HG02981 (cell line): ENCODE measurements around the gene TRPC5OS.

Experiments
- ATAC-seq: cut with Tn5 transposase; IDR thresholded peaks from one replicate; pipeline ENCODE4 v1.9.1; 2021; ENCODE audit warnings: mild to moderate bottlenecking, moderate library complexity; ENCODE audit not compliant: unreplicated experiment

The TRPC5OS gene

DNA sequence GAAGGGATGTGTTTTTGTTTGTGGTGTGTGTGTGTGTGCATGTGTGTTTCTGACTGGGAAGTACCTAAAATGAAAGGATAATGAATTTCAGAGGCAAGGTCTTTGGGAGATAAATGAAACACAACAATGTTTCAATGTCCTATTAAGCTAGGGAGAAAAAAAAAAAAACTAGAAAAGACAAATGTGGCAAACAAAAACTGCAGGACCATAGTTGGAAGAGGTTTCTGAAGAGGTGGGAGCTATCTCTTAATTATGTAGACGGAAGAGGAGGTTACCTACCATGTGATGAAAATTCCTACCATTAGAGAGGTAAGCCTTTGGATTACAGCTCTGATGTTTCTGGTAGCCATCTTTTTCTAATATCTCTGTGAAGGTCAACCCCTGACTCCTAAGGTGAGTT is at the start of gene TRPC5OS:
Gene TRPC5OS, plus strand, starts transcription at position 301 of the 400 bp plus-strand sequence. CDS start 25,669 bp downstream, outside the sequence.
- ATAC-seq = no peak

DNA sequence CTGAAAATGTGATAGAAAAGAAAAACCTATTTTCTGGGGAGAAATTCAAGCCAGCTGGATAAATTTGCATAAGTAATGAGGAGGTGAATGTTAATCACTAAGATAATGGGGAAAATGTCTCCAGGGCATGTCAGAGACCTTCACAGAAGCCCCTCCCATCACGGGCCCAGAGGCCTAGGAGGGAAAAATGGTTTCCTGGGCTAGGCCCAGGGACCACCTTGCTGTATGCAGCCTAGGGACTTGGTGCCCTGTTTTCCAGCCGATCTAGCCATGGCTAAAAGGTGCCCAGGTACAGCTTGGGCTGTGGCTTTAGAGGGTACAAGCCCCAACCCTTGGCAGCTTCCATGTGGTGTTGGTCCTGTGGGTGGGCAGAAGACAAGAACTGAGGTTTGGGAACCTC is 46.6 kb upstream of the TRPC5OS start:
- no peak for ATAC-seq

DNA sequence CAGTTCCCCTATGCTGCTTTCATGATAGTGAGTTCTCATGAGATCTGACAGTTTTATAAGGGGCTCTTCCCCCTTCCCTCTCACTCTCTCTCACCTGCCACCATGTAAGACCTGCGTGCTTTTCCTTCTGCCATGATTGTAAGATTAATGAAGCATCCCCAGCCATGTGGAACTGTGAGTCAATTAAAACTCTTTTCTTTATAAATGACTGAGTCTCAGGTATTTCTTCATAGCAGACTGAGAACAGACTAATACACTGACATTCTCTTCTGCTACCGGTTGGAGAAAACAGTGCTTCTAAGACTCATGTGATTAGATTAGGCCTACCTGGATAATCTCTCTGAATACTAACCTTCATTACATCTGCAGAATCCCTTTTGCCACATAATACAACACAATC is 45.4 kb upstream of the TRPC5OS start:
- no peak for ATAC-seq

DNA sequence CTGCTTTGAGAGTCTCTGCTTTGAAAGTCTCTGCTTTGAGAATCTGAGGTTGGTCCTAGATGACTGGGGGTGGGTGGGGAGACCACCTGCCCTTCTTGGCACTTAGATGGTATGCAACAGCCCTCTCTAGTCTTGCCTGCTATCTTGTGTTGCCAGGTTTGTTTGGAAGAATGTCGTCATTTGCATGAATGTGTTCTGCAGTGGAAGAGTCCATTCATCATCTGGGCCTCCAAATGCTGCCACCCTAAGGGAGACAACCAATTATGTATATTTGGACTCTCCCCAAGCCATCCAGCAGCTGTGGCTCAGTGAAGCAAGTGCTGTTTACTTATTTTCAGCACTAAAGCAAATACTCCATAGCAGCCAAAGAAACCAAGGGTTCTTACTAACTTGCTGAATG is 44.6 kb upstream of the TRPC5OS start:
- no peak for ATAC-seq

DNA sequence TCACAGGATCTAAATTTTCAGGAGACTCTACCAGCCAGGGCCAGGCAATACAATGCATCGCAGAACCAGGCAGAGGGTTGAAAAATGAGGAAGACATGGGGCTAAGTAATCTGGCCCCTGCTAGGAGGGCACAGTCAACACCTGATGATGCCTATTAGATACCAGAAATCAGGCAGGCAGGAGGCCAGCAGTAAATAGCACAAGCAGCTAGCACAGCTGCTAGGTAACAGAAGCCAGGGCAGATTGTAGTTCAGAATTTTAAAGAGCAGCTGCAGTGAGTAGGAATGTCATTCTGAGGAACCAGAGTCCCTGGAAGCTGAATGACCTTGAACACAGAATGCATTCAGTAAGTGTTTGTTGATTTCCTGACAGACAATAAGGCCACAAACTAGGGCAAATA is 38.8 kb upstream of the TRPC5OS start:
- ATAC-seq = no peak

DNA sequence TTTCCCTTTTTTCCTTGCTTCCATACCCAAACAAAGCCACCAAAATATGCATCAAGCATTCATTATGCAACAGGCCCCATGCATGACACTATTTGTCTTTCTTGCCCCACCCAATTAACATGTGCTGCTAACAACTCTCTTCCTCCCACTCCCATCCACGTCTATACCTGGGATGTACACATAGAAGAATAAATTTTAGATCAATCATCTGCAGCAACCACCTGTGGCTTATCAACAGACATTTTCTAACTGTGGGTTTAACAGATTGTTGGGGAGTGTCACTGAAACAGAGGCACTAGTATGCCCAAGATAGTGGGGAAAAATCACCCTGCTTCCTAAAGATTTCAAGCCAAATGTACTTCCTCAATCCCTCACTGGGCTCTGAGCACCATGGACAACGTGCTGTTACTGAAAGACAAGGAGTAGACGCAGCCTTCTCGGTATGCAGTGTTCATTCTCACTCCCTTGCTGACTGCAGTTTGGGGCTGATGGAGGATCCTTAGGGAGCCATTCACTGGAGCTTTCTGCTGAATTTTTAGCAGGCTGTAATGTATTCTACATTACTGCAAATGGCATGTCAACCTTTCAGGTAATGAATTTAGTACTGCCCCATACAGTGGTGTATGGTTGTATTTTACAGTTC is 28.4 kb upstream of the TRPC5OS start:
- no peak for ATAC-seq

DNA sequence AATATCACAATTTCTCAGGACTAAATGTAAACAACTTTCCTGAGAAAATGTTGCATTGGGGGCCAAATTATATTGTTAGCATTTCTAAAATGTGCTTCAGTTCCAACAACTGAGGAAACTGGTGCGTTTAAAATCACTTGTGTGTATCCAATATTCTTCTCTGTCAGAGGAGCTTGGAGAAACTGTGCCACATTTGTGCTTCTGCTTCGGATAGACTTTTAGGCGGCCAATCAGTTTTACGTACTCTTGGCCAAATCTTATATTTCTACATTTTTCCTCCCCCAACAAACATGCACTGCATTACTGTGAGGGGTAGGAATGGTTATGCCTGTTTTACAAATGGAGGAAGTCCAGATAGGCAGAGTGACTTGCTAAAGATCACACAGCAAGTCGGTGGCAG is 27.4 kb upstream of the TRPC5OS start:
- ATAC-seq = no peak

DNA sequence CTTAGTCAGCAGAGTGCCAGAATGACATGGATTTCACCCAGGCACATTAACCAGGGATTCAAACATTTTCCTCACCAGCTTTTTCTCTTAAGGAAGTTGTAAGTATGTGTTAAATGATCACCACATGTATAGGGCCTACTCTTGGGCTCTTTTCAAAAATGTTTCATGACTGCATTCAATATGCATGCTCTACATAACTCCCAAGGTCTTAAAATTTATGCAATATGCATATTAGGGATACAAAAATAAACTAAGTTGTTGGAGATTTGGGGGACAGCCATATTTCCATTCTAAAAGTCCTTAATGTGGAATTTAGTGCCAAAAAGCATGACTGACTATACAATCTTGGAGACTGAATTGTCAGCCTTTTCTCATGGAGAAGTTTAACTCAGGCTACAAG is 25.0 kb upstream of the TRPC5OS start:
- no peak for ATAC-seq

DNA sequence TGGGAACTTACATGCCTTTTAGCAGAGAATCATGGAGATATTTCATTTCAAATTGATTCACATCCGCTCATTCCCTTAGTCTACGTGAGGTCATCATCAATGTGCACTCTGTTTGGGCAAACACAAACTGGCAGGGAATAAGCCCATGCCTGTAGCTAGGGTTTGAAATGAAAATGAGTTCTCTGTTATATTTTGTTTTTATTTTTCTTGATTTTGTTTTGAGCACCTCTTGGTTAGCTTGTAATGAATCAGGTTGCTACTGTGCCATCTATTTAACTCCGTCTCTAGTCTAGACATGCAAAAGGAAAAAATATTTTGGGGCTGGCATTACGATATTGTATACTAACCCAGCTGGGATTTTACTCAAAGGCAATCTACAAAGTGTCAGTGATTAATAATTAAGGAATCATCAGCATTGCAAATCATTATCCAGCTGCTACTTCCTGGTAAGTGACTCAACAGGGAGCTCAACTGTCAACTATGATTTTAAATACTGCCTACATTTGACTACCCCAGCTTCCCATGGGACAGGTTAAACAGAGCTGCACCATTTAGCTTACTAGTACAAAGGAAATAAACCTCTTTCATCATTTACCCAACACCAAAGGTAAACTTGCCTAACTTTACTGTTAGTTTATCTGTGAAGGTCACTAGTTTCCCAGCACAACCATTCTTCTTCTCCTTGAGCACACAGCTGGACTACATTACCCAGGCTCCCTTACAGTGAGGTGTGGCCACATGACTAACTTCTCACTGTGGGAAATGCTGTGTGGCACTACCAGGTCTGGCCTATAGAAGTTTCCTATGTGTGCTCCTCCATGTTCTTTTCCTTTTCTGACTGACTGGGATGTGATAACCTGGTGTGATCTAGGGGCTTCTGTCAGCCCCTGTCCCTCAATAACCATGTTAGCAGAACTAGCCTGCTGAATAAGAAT is 21.2 kb upstream of the TRPC5OS start:
- peak; percentile 60 for ATAC-seq

DNA sequence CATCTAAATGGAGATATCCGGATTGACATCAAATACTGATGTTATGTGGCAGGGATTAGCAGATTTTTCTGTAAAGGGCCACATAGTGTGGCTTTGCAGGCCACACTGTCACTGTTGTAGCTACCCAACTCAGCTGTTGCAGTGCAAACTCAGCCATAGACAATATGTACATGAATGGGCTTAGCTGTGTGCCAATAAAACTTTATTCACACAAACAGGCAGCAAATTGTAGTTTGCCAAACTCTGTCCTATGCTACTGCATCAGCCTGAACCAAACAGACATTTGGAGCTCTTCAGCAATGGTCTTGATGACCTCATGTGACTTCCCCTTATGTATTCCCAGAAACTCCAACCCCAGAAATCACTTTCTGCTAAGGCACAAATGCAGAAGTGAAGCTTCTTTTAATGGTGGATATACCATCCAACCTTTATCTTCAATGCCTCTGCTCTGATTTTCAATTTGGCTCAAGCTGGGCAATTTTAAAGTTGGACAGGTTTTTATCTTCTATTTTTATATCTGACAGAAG is 18.4 kb upstream of the TRPC5OS start:
- ATAC-seq = no peak

DNA sequence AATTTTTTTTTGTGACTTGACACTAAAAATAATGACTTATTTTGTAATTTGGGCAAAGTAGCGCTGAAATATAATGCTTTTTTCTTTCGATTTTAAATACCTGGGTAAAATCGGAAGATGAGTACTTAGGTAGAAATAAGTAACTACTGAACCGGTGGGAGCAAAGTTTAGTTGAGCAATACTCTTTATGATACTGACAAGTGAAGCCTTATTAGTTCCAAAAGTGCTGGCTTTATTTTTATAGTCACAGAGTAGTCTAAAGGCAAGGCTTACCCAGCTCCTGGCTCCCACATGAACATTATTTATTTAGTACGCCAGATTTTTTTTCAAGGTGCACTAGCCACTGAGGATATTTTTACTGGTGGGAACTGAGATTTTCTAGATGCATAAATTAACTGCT is 14.4 kb upstream of the TRPC5OS start:
- ATAC-seq = no peak

DNA sequence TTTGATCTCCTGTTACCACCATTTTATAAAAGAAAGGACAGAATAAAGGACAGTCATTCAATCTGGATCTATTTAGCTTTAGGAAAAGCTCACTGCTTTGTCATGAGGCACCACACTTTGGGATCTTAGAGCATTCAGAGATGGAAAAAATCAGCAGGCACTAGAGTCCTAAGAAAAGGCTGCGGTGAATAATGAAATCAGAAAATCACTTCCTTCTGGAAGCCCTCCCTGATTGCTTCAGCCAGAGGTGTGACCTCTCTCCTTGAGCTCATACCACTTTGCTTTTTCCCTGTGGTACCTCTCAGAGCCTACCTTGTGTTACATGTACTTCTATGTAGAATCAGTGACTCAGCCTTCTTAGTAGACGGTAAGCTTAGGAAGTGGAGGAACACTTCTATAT is 8.7 kb upstream of the TRPC5OS start:
- ATAC-seq = no peak

DNA sequence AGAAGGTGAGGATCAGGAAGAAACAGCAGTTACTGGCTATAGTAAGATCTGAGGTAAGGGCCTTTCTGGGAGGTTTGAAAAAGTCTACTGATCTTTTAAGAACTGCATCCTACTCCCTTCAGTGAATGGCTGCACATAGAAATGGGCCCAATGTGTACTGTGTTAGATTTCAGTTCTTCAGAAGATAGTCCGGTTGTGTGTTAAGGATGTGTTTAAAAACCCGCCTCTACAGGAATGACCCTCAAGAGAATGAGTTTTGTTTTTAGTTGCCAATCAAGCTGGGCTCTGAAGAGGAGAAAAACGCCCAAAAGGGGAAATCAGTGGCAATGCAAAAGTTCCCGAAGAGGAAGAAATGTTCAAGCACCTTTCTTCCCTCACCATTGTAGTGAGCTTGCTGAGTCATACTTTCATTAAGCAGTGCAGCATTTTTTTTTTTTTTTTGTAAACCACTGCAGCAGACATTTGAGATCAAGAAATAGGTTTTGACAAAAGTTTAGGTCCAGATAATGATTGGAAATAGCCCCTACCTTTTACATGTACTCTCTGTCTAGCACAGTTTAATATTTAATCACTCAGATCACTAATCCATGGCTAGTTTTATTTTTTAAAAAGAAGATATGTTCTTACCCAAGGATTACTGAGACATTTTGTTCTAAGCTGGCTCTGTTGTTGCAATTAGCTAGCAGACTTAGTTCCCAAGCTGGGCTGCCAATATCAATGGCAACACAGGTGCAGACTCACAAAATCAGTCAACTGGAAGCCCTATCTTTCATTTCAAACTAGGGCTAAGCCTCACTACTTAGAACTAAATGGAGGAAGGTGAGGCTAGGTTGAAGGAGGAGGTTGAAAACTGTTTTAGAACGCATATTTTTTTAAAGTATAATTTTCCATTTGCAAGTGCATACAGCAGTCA is 7.0 kb upstream of the TRPC5OS start:
- ATAC-seq = peak; percentile 35

DNA sequence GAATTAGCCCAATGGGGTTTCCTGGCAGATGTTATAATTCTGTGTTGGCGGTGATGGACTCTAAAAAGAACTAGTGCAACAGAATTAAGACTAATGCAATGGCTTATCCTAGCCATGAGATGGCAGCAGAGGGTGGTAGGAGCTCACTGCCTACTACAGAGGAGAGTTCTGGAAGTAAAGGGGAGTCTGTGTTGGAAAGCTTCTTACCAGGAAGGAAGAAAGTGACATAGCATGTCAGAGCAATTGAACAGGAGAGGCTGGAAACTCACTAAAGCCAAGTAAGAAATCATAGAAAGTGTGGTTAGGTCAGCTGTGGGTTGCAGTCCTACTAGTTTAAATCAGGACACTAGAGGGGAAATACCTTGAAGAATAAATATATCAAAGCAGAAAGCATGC is 6.3 kb upstream of the TRPC5OS start:
- peak; percentile 87 for ATAC-seq

DNA sequence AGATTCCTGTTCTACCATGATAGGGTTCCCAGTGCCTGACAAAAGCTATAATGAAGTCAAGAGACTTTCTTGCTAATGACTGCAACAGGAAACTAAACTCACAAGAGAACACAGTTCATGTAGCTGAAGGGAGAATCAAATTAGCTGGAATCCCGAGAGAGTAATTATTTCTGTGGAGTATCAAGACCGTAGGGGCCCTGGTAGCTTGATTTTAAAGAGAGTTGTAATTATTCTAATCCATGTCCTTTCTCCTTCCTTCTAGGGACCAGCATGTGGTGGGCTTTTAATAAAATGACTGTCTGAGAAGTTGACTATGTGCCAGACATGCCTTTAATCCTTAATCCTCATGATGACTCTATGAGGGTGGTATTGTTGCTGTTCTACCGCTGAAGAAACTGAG is 1.7 kb upstream of the TRPC5OS start:
- ATAC-seq = no peak

DNA sequence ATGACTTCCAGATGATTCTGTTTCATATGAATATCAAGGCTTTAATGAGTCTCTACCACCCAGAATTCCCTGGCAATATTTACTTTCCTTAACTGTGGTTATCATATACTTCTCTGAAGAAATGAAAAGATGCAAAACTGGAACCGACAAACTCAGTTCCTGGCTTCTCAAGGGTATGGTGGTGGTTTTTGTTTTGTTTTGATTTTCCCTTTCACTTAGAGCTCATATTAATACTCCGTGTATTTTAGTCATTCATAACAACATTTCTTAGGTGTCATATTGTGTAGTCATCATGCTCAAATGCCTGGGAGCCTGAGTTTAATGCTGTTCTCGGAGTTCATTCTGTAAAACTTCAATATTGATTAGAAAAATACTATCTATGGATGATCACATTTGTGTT is 665 bp downstream of the TRPC5OS start:
- ATAC-seq = no peak

DNA sequence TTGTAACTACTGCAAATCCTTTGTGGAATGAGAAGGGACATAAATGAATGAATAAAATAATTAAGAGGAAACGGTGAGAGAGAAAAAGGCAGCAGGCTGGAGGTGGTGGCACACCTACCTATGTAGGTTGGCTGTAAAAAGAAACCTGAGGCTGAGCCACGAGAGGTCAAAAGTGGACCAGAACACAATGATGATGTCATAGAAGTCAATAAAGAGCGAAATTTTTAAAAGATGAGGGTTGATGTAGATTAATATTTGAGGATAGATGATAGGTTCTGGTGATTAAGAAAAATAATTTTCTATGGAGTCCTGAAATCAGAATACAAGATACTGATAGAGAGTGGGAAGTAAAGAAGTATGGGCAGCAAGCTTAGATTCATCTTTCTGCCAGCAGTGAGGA is 1.7 kb downstream of the TRPC5OS start:
- ATAC-seq = no peak

DNA sequence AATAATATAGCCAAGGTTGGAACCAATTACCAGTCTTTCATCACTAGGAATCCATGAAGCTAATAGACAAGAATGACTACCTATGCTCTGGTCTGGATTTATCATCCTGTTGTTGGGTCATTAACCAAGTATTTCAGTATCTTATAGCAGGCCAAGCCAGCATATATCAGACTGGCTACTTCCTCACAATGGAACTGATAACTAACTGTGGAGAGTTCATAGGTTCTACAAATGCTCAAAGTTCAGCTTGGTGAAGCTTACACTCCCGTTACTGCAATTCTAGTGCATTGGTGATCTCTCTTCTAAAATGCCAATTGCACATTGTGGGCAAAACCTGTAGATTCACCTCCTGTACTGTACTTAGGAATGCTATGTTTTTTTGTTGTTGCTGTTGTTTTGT is 4.8 kb downstream of the TRPC5OS start:
- ATAC-seq = no peak

DNA sequence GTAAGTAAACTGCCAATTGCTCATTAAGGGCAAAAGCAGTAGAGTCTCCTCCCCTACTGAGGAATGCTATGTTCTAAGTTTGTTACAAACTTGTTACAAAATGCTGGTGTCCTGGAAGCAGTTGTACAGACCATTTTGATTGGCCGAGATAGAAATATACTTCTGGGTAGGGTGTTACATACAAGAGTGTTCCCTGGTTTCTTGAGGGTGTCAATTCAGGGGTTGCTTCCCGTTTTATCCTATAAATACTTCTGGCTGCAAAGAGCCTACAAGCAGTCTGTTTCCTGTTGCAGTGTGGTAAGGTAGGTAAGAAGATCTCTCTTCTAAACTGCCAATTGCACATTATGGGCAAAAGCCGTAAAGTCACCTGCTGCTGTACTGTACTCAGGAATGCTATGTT is 5.7 kb downstream of the TRPC5OS start:
- no peak for ATAC-seq

DNA sequence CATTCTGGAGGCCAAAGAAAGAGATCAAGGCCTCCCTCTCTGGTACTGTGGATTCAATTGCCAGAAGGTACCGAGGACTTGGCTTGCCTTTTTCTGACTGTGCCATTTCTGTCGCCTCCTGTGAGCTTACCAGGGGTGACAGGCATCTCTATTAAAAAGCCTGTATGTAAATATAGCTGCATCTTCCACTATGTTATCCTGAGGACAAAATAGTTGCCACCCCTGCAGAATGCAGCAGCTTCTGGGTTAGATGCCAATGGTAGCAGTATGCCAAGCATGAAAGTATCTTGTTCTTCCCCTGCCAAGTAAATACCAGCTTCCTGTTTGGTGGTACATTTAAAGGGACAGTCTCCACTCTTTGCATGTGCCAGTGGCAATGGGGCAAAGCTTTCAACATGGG is 10.7 kb downstream of the TRPC5OS start:
- ATAC-seq = no peak

DNA sequence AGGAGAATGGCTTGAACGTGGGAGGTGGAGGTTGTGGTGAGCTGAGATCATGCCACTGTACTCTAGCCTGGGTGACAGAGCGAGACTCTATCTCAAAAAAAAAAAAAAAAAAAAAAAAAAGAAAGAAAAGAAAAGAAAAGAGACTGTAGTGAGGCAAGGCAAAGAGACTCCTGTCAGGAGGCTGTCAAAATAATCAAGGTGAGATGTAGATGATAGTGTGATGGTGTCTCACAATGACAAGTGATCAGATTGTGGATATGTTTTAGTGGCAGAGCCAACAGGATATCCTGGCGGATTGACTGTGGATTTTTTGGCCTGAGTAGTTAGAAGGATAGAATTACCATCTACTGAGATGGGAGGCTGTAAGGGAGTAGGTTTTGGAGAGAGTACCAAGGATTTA is 12.6 kb downstream of the TRPC5OS start:
- no peak for ATAC-seq
